Transverse colon (tissue), 4 donors: Measurements from ENCODE around the gene SLC5A9. TPM values are rescaled to one million over a fixed set of nuclear protein-coding genes. Genes with fewer than 3 reads are reported as not detected.
"Not testable (repeated sequence)": the region's sequence is repeated elsewhere in the genome, so short reads cannot be mapped to it uniquely, and the experiment has no call there.

Source experiments
- DNase-seq: peaks from one replicate; pipeline ENCODE4 v3.0.0-alpha.2; 2019
- H3K27ac ChIP-seq, 4 donors: fragments of 200-600 bp; sonication (generic); 2 replicates each; pipeline ENCODE4 v1.5.1; 2016 to 2018; ENCODE audit warnings: inconsistent platforms in 4 of 4
- H3K27me3 ChIP-seq: fragments of 200-600 bp; sonication (generic); 2 replicates; pipeline ENCODE4 v1.5.1; 2017; ENCODE audit warnings: inconsistent platforms
- H3K36me3 ChIP-seq, 4 donors: fragments of 200-600 bp; sonication (generic); 2 replicates each; pipeline ENCODE4 v1.5.1; 2017 to 2019; ENCODE audit warnings: inconsistent platforms in 4 of 4
- H3K4me1 ChIP-seq, 4 donors: fragments of 200-600 bp; sonication (generic); 2 replicates each; pipeline ENCODE4 v1.5.1; 2017 to 2020; ENCODE audit warnings: inconsistent platforms in 4 of 4
- H3K4me3 ChIP-seq, 4 donors: fragments of 200-600 bp; sonication (generic); 1 replicate in 1 of 4; 2 replicates in 3 of 4; pipeline versions ENCODE4 v1.5.1 to v1.6.1; 2017 to 2019; ENCODE audit warnings: inconsistent platforms in 4 of 4
- H3K9me3 ChIP-seq, 2 donors: fragments of 200-600 bp; sonication (generic); 2 replicates each; pipeline ENCODE4 v1.5.1; 2017 to 2019; ENCODE audit warnings: inconsistent platforms in 2 of 2
- CTCF ChIP-seq, 5 experiments: fragments of 200-600 bp in 3 of 5; fragments of 450-650 bp in 2 of 5; sonication (generic) in 3 of 5; IDR thresholded peaks; 1 replicate in 2 of 5; 2 replicates in 3 of 5; pipeline ENCODE4 v1.5.1; 2016 to 2017; ENCODE audit warnings: antibody characterized with exemption in 5 of 5, inconsistent platforms in 3 of 5, mild to moderate bottlenecking in 2 of 5, moderate library complexity in 1 of 5
- EP300 ChIP-seq: sonication (generic); formaldehyde crosslinking; IDR thresholded peaks from one replicate; pipeline ENCODE4 v1.6.1; 2017; ENCODE audit warnings: antibody characterized with exemption, low read depth
- POLR2A ChIP-seq: fragments of 450-650 bp; IDR thresholded peaks from one replicate; pipeline ENCODE4 v1.6.1; 2016; ENCODE audit warnings: antibody characterized with exemption, mild to moderate bottlenecking, moderate library complexity
- POLR2AphosphoS5 ChIP-seq, 3 donors: sonication (generic); formaldehyde crosslinking; IDR thresholded peaks; one replicate each; pipeline ENCODE4 v1.6.1; 2016; ENCODE audit warnings: antibody characterized with exemption in 3 of 3
- WGBS, 2 donors: methylation state at CpG; one replicate each; pipeline ENCODE4 v1.1.5; 2018; ENCODE audit warnings: low coverage in 1 of 2; 5-methylcytosine and 5-hydroxymethylcytosine counted together
- in situ Hi-C, 4 donors: fragments of 200-750 bp; cut with MboI; loops; one replicate each; pipeline versions ENCODE4 v1.15.0 to v1.15.1; 2017; ENCODE audit warnings: low sequenced_read_pairs in 3 of 4, low pct_ligation_motif_present in 1 of 4, low pct_unique_long_range_greater_than_20kb in 1 of 4
- intact Hi-C: fragments of 100-400 bp; cut with DNase I; formaldehyde crosslinking; loops from one replicate; pipeline ENCODE4 v1.15.1; 2023; ENCODE audit warnings: low total_unique reads
- total RNA-seq, 4 donors: library from RNA; depleted of rRNA; stranded (reverse); fragments of >200 nt; gene quantifications; one replicate each; pipeline ENCODE4 v1.1.0, GENCODE V29; 2016

Gene SLC5A9
- total RNA-seq, 4 donors from 2014 or later = 2.2 to 15.2 (median 3.0) TPM; not detected in 1

GRCh38 chr1:48254254-48254653 is 31.7 kb downstream of the SLC5A9 start:
- no peaks in the 10 kb centered on the region for H3K27me3 ChIP-seq
- DNase-seq = no peak
- no peaks in the 10 kb centered on the region for H3K9me3 ChIP-seq
- WGBS, 2 donors = 54 to 62% methylated on average over 1 of the region's 1 CpG
- no peak overlapping the region for H3K27ac ChIP-seq
- no peaks in the 10 kb centered on the region for H3K36me3 ChIP-seq
- TF ChIP-seq POLR2A (no peak), EP300 (no peak), CTCF (IDR thresholded peaks at IDR 0.05) (no peak), POLR2AphosphoS5 (IDR thresholded peaks at IDR 0.05) (no peak)
- in situ Hi-C loops (no loop called here), intact Hi-C loops (no loop called here)
- H3K4me1 ChIP-seq = peaks cover 0 to 18% (median 9%) of the 10 kb centered on the region in 4 donors
- H3K4me3 ChIP-seq = no peak overlapping the region

GRCh38 chr1:48258106-48258505 is 35.6 kb downstream of the SLC5A9 start:
- H3K27ac ChIP-seq = no peak overlapping the region
- WGBS, 2 donors = 90% methylated on average over 1 of the region's 1 CpG; no CpG with 5 or more reads in 1 of the 2 donors
- no peak overlapping the region for H3K4me3 ChIP-seq
- DNase-seq = no peak
- TF ChIP-seq EP300 (no peak), POLR2AphosphoS5 (IDR thresholded peaks at IDR 0.05) (no peak)
- intact Hi-C loops = no loop called here
- in situ Hi-C loops = no loop called here
- no peaks in the 10 kb centered on the region for H3K9me3 ChIP-seq
- no peaks in the 10 kb centered on the region for H3K27me3 ChIP-seq
- no peaks in the 10 kb centered on the region for H3K36me3 ChIP-seq
- H3K4me1 ChIP-seq = no peaks in the 10 kb centered on the region

- in situ Hi-C loops = no loop called here
Measured at GRCh38 chr1:48261881-48262400, 39.4 kb downstream of the SLC5A9 start.

GRCh38 chr1:48263041-48263440 is 40.5 kb downstream of the SLC5A9 start:
- in situ Hi-C loops = no loop called here
- Histone ChIP-seq H3K4me3 (no peak overlapping the region), H3K4me1 (no peaks in the 10 kb centered on the region), H3K27ac (no peak overlapping the region), H3K9me3 (no peaks in the 10 kb centered on the region), H3K27me3 (no peaks in the 10 kb centered on the region), H3K36me3 (no peaks in the 10 kb centered on the region)
- 55 to 65% methylated on average over 1 of the region's 1 CpG for WGBS, 2 donors
- intact Hi-C loops = no loop called here
- DNase-seq = no peak
- TF ChIP-seq POLR2A (no peak), CTCF (IDR thresholded peaks at IDR 0.05) (no peak), POLR2AphosphoS5 (IDR thresholded peaks at IDR 0.05) (no peak), EP300 (no peak)

More at GRCh38 chr1:48261881-48262400, 39.4 kb downstream of the SLC5A9 start:
- Histone ChIP-seq H3K27me3 (no peaks in the 10 kb centered on the region), H3K4me1 (no peaks in the 10 kb centered on the region), H3K9me3 (no peaks in the 10 kb centered on the region), H3K27ac (no peak overlapping the region), H3K4me3 (no peak overlapping the region), H3K36me3 (no peaks in the 10 kb centered on the region)
- no peak for TF ChIP-seq CTCF (IDR thresholded peaks at IDR 0.05)
- no peak for TF ChIP-seq POLR2AphosphoS5 (IDR thresholded peaks at IDR 0.05)
- no peak for TF ChIP-seq EP300
- no peak for TF ChIP-seq POLR2A
- no peak for DNase-seq
- intact Hi-C loops = no loop called here

GRCh38 chr1:48266576-48266975 is 44.1 kb downstream of the SLC5A9 start:
- TF ChIP-seq CTCF (IDR thresholded peaks at IDR 0.05) (no peak), EP300 (no peak), POLR2AphosphoS5 (IDR thresholded peaks at IDR 0.05) (no peak), POLR2A (no peak)
- H3K27me3 ChIP-seq = no peaks in the 10 kb centered on the region
- no peak overlapping the region for H3K27ac ChIP-seq
- 73 to 78% methylated on average over 2 of the region's 2 CpGs for WGBS, 2 donors
- no peak overlapping the region for H3K4me3 ChIP-seq
- H3K36me3 ChIP-seq = no peaks in the 10 kb centered on the region
- no peak for DNase-seq
- in situ Hi-C loops = no loop called here
- H3K4me1 ChIP-seq = no peaks in the 10 kb centered on the region
- intact Hi-C loops = no loop called here
- no peaks in the 10 kb centered on the region for H3K9me3 ChIP-seq

GRCh38 chr1:48277437-48277836 is 54.9 kb downstream of the SLC5A9 start:
- H3K4me3 ChIP-seq, H3K4me1 ChIP-seq, H3K36me3 ChIP-seq, intact Hi-C loops, H3K27me3 ChIP-seq, DNase-seq, in situ Hi-C loops, H3K9me3 ChIP-seq, H3K27ac ChIP-seq: not testable (repeated sequence)
- 100% methylated on average over 4 of the region's 10 CpGs; no CpG with 5 or more reads in 1 of the 2 donors for WGBS, 2 donors

- H3K27ac ChIP-seq, H3K4me3 ChIP-seq, DNase-seq, H3K9me3 ChIP-seq, H3K36me3 ChIP-seq, H3K27me3 ChIP-seq, intact Hi-C loops, in situ Hi-C loops, H3K4me1 ChIP-seq: not testable (repeated sequence)
Measured at GRCh38 chr1:48282329-48282728, 59.8 kb downstream of the SLC5A9 start.
